HG03025 (cell line): Measurements from ENCODE around the gene FES.
"Not testable (repeated sequence)": the region's sequence is repeated elsewhere in the genome, so short reads cannot be mapped to it uniquely, and the experiment has no call there.

Experiments
- ATAC-seq: cut with Tn5 transposase; IDR thresholded peaks from one replicate; pipeline ENCODE4 v1.9.1; 2021; ENCODE audit warnings: mild to moderate bottlenecking, moderate library complexity; ENCODE audit not compliant: unreplicated experiment, low FRiP score

The FES gene

GRCh38 chr15:90924375-90924774, 40.1 kb downstream of the FES start:
- ATAC-seq, result no peak

- ATAC-seq, result not testable (repeated sequence)
Observed at GRCh38 chr15:90926766-90927165, 42.5 kb downstream of the FES start.

GRCh38 chr15:90928106-90928505, 43.8 kb downstream of the FES start:
- not testable (repeated sequence) for ATAC-seq

GRCh38 chr15:90929246-90930019, 45.1 kb downstream of the FES start:
- no peak for ATAC-seq

- ATAC-seq, result no peak
Observed at GRCh38 chr15:90930861-90931574, 46.7 kb downstream of the FES start.

GRCh38 chr15:90931575-90931827, 47.2 kb downstream of the FES start:
- ATAC-seq, result no peak

- peak; percentile 40 for ATAC-seq
Observed at GRCh38 chr15:90931828-90932659, 47.7 kb downstream of the FES start, which contains the start of gene HDDC3. TSS of gene HDDC3 (minus strand) at chr15:90932549. CDS start at chr15:90932540, 9 bp downstream.

GRCh38 chr15:90932660-90932991, 48.3 kb downstream of the FES start:
- no peak for ATAC-seq

GRCh38 chr15:90933301-90933700, 49.0 kb downstream of the FES start:
- no peak for ATAC-seq

GRCh38 chr15:90934256-90934948, 50.1 kb downstream of the FES start:
- peak; percentile 34 for ATAC-seq

- peak; percentile 52 for ATAC-seq
Observed at GRCh38 chr15:90934949-90935751, 50.8 kb downstream of the FES start, which contains the start of gene UNC45A. TSS of gene UNC45A (plus strand) at chr15:90935285. CDS start at chr15:90935325, 40 bp downstream.

GRCh38 chr15:90936823-90937222, 52.5 kb downstream of the FES start:
- ATAC-seq, result no peak

- no peak for ATAC-seq
Observed at GRCh38 chr15:90938261-90938660, 54.0 kb downstream of the FES start.

- ATAC-seq, result no peak
Observed at GRCh38 chr15:90939756-90940155, 55.5 kb downstream of the FES start.

GRCh38 chr15:90941038-90941437, 56.7 kb downstream of the FES start:
- ATAC-seq, result no peak

GRCh38 chr15:90942354-90943120, 58.2 kb downstream of the FES start:
- no peak for ATAC-seq

- ATAC-seq, result no peak
Observed at GRCh38 chr15:90945091-90945490, 60.8 kb downstream of the FES start.
